IPS-15b (cell line): ENCODE results near the gene C5.

Source experiments
- H3K27me3 ChIP-seq: one replicate; pipeline ENCODE4 v1.6.1; 2013; ENCODE audit warnings: low read length; ENCODE audit not compliant: control insufficient read depth, insufficient read depth
- H3K36me3 ChIP-seq: one replicate; pipeline ENCODE4 v1.6.1; 2013; ENCODE audit warnings: low read length; ENCODE audit not compliant: control insufficient read depth, insufficient read depth
- H3K4me1 ChIP-seq: one replicate; pipeline ENCODE4 v1.6.1; 2013; ENCODE audit warnings: mild to moderate bottlenecking, low read length; ENCODE audit not compliant: control insufficient read depth, insufficient read depth
- H3K4me3 ChIP-seq: one replicate; pipeline ENCODE4 v1.5.1; 2013; ENCODE audit warnings: low read depth, low read length
- H3K9ac ChIP-seq: one replicate; pipeline ENCODE4 v1.6.1; 2013; ENCODE audit warnings: low read depth, mild to moderate bottlenecking, low read length
- H3K9me3 ChIP-seq: one replicate; pipeline ENCODE4 v1.6.1; 2013; ENCODE audit warnings: mild to moderate bottlenecking, low read length; ENCODE audit not compliant: control insufficient read depth, insufficient read depth

Gene C5

GRCh38 chr9:120911295-120911837 is 138.7 kb downstream of the C5 start:
- Histone ChIP-seq H3K4me1 (peaks cover 8% of the 10 kb centered on the region), H3K4me3 (no peak overlapping the region), H3K36me3 (no peaks in the 10 kb centered on the region), H3K9ac (no peak overlapping the region), H3K27me3 (no peaks in the 10 kb centered on the region), H3K9me3 (no peaks in the 10 kb centered on the region)

GRCh38 chr9:120910643-120911042 is 139.4 kb downstream of the C5 start:
- no peak overlapping the region for H3K4me3 ChIP-seq
- no peaks in the 10 kb centered on the region for H3K9me3 ChIP-seq
- H3K9ac ChIP-seq, result no peak overlapping the region
- H3K4me1 ChIP-seq, result peaks cover 6% of the 10 kb centered on the region
- H3K27me3 ChIP-seq, result no peaks in the 10 kb centered on the region
- H3K36me3 ChIP-seq, result no peaks in the 10 kb centered on the region

- Histone ChIP-seq H3K9me3 (no peaks in the 10 kb centered on the region), H3K27me3 (no peaks in the 10 kb centered on the region), H3K4me3 (no peak overlapping the region), H3K9ac (no peak overlapping the region), H3K4me1 (peaks cover 6% of the 10 kb centered on the region), H3K36me3 (no peaks in the 10 kb centered on the region)
These were observed 140.2 kb downstream of the C5 start for GRCh38 chr9:120909904-120910303.

- no peak overlapping the region for H3K4me3 ChIP-seq
- no peaks in the 10 kb centered on the region for H3K9me3 ChIP-seq
- H3K27me3 ChIP-seq, result no peaks in the 10 kb centered on the region
- H3K36me3 ChIP-seq, result no peaks in the 10 kb centered on the region
- H3K4me1 ChIP-seq, result no peaks in the 10 kb centered on the region
- H3K9ac ChIP-seq, result no peak overlapping the region
These were observed 144.5 kb downstream of the C5 start for GRCh38 chr9:120905315-120906164.

GRCh38 chr9:120904978-120905301 is 145.1 kb downstream of the C5 start:
- Histone ChIP-seq H3K36me3 (no peaks in the 10 kb centered on the region), H3K4me3 (no peak overlapping the region), H3K9me3 (no peaks in the 10 kb centered on the region), H3K27me3 (no peaks in the 10 kb centered on the region), H3K9ac (no peak overlapping the region), H3K4me1 (no peaks in the 10 kb centered on the region)

GRCh38 chr9:120904061-120904977 is 145.8 kb downstream of the C5 start:
- H3K4me1 ChIP-seq, result no peaks in the 10 kb centered on the region
- H3K4me3 ChIP-seq, result no peak overlapping the region
- H3K9me3 ChIP-seq, result no peaks in the 10 kb centered on the region
- H3K36me3 ChIP-seq, result no peaks in the 10 kb centered on the region
- H3K27me3 ChIP-seq, result no peaks in the 10 kb centered on the region
- H3K9ac ChIP-seq, result no peak overlapping the region

GRCh38 chr9:120902569-120903535 is 147.2 kb downstream of the C5 start:
- H3K27me3 ChIP-seq, result no peaks in the 10 kb centered on the region
- H3K4me3 ChIP-seq, result no peak overlapping the region
- no peak overlapping the region for H3K9ac ChIP-seq
- H3K4me1 ChIP-seq, result no peaks in the 10 kb centered on the region
- H3K9me3 ChIP-seq, result no peaks in the 10 kb centered on the region
- H3K36me3 ChIP-seq, result no peaks in the 10 kb centered on the region
